H1 (cell line): ENCODE measurements around the gene RBSN. TPM values are rescaled to one million over a fixed set of nuclear protein-coding genes. Genes with fewer than 3 reads are reported as not detected.

ENCODE experiments used
- CTCF ChIA-PET: fragments of 300-600 bp; sonication (Branson Sonifier 250); formaldehyde crosslinking; loops from one replicate; lab custom pipeline; 2021; ENCODE audit not compliant: partially characterized antibody; lab: Charles Lee
- POLR2A ChIA-PET: fragments of 300-600 bp; sonication (Branson Sonifier 250); formaldehyde crosslinking; loops from one replicate; lab custom pipeline; 2021; ENCODE audit warnings: inconsistent platforms; ENCODE audit not compliant: partially characterized antibody; lab: Charles Lee
- DNase-seq, 2 experiments: peaks; one replicate each; pipeline versions ENCODE4 v3.0.0 to v3.0.0-alpha.2; 2010 to 2022; ENCODE audit warnings: low spot score in 2 of 2, low read depth in 1 of 2, mixed read lengths in 1 of 2
- FAIRE-seq: peaks from 2 replicates; lab custom pipeline; 2011; peaks lifted over from hg19 to GRCh38; lab: Jason Lieb, UNC
- H2AFZ ChIP-seq: 2 replicates; pipeline ENCODE4 v1.8.1; 2012; ENCODE audit warnings: low read length, inconsistent platforms
- H2AK5ac ChIP-seq: 2 replicates; pipeline ENCODE4 v1.6.1; 2013; ENCODE audit warnings: low read depth, low read length
- H2BK120ac ChIP-seq: replicated peaks from 2 replicates; pipeline ENCODE3; 2013; ENCODE audit warnings: low read depth, low read length, inconsistent platforms
- H2BK12ac ChIP-seq: 2 replicates; pipeline ENCODE4 v1.6.1; 2013; ENCODE audit warnings: low read depth, low read length
- H2BK15ac ChIP-seq: 2 replicates; pipeline ENCODE4 v1.6.1; 2013; ENCODE audit warnings: low read length
- H2BK20ac ChIP-seq: 2 replicates; pipeline ENCODE4 v1.6.1; 2013; ENCODE audit warnings: low read length
- H2BK5ac ChIP-seq: 2 replicates; pipeline ENCODE4 v1.6.1; 2013; ENCODE audit warnings: low read depth, low read length
- H3K14ac ChIP-seq: 2 replicates; pipeline ENCODE4 v1.6.1; 2013; ENCODE audit warnings: inconsistent platforms; ENCODE audit not compliant: insufficient read length
- H3K18ac ChIP-seq: 2 replicates; pipeline ENCODE4 v1.6.1; 2013; ENCODE audit warnings: low read length; ENCODE audit errors: extremely low read depth
- H3K23ac ChIP-seq: 2 replicates; pipeline ENCODE4 v1.6.1; 2013; ENCODE audit warnings: inconsistent platforms; ENCODE audit not compliant: insufficient read length
- H3K23me2 ChIP-seq: 2 replicates; pipeline ENCODE4 v1.6.1; 2013; ENCODE audit warnings: low read depth, low read length
- H3K27ac ChIP-seq: 2 replicates; pipeline ENCODE4 v1.6.1; 2011; ENCODE audit warnings: low read depth, low read length, inconsistent platforms
- H3K27me3 ChIP-seq, 4 experiments: replicated peaks in 1 of 4; 1 replicate in 1 of 4; 2 replicates in 3 of 4; pipeline versions ENCODE4 v1.6.1 to v1.8.1; 2011 to 2013; ENCODE audit warnings: low read length in 3 of 4, mild to moderate bottlenecking in 3 of 4, inconsistent platforms in 2 of 4, mixed read lengths in 2 of 4, moderate library complexity in 1 of 4; ENCODE audit not compliant: control insufficient read depth in 3 of 4, insufficient read depth in 3 of 4; ENCODE audit errors: extremely low read depth in 1 of 4
- H3K36me3 ChIP-seq, 4 experiments: 2 replicates each; pipeline versions ENCODE4 v1.6.1 to v1.8.1; 2011 to 2013; ENCODE audit warnings: mild to moderate bottlenecking in 4 of 4, low read length in 3 of 4, moderate library complexity in 2 of 4, control low read depth in 1 of 4, inconsistent platforms in 1 of 4; ENCODE audit not compliant: insufficient read depth in 4 of 4, control insufficient read depth in 2 of 4
- H3K4ac ChIP-seq: replicated peaks from 2 replicates; pipeline ENCODE3; 2013; ENCODE audit warnings: low read length, low read depth, mixed read lengths, inconsistent platforms; ENCODE audit not compliant: insufficient read length
- H3K4me1 ChIP-seq, 4 experiments: replicated peaks in 1 of 4; 1 replicate in 1 of 4; 2 replicates in 3 of 4; pipeline versions ENCODE4 v1.6.1 to v1.8.1; 2011 to 2013; ENCODE audit warnings: low read length in 3 of 4, inconsistent platforms in 2 of 4, mixed read lengths in 1 of 4; ENCODE audit not compliant: insufficient read depth in 4 of 4, control insufficient read depth in 3 of 4
- H3K4me2 ChIP-seq, 2 experiments: 2 replicates each; pipeline versions ENCODE4 v1.6.1 to v1.8.1; 2011 to 2013; ENCODE audit warnings: low read depth in 2 of 2, low read length in 2 of 2, control low read depth in 1 of 2, inconsistent platforms in 1 of 2, mild to moderate bottlenecking in 1 of 2; ENCODE audit not compliant: insufficient read depth in 1 of 2
- H3K4me3 ChIP-seq, 4 experiments: fragments of 200-600, 300-600 bp in 1 of 4; sonication (generic), shearing (Covaris generic), sonication (Bioruptor Twin) in 1 of 4; 2 replicates each; pipeline versions ENCODE4 v1.5.1 to v1.8.1; 2011 to 2016; ENCODE audit warnings: low read length in 4 of 4, low read depth in 3 of 4, control low read depth in 2 of 4, inconsistent platforms in 2 of 4, mild to moderate bottlenecking in 2 of 4, mixed read lengths in 1 of 4, moderate library complexity in 1 of 4; ENCODE audit not compliant: insufficient read depth in 2 of 4; ENCODE audit errors: extremely low read depth in 1 of 4
- H3K56ac ChIP-seq: replicated peaks from 2 replicates; pipeline ENCODE3; 2013; ENCODE audit warnings: low read depth, mild to moderate bottlenecking, mixed read lengths, low read length, inconsistent platforms; ENCODE audit not compliant: insufficient read length
- H3K79me1 ChIP-seq: 2 replicates; pipeline ENCODE4 v1.6.1; 2013; ENCODE audit warnings: low read depth, low read length, control low read depth
- H3K79me2 ChIP-seq, 2 experiments: 2 replicates each; pipeline versions ENCODE4 v1.6.1 to v1.8.1; 2012 to 2013; ENCODE audit warnings: low read length in 2 of 2, mild to moderate bottlenecking in 2 of 2, inconsistent platforms in 1 of 2; ENCODE audit not compliant: insufficient read depth in 2 of 2, control insufficient read depth in 1 of 2
- H3K9ac ChIP-seq, 4 experiments: replicated peaks in 1 of 4; 1 replicate in 1 of 4; 2 replicates in 3 of 4; pipeline versions ENCODE4 v1.6.1 to v1.8.1; 2011 to 2013; ENCODE audit warnings: low read depth in 3 of 4, low read length in 3 of 4, control low read depth in 2 of 4, mild to moderate bottlenecking in 2 of 4, moderate library complexity in 2 of 4, inconsistent platforms in 1 of 4; ENCODE audit errors: extremely low read depth in 1 of 4
- H3K9me3 ChIP-seq, 2 experiments: 2 replicates each; pipeline versions ENCODE4 v1.6.1 to v1.8.1; 2012 to 2013; ENCODE audit warnings: mild to moderate bottlenecking in 2 of 2, moderate library complexity in 2 of 2, control low read depth in 1 of 2, inconsistent platforms in 1 of 2, low read depth in 1 of 2, low read length in 1 of 2, mixed read lengths in 1 of 2; ENCODE audit not compliant: insufficient read depth in 2 of 2
- H4K20me1 ChIP-seq, 2 experiments: replicated peaks in 1 of 2; 2 replicates each; pipeline versions ENCODE3 to v1.8.1; 2011 to 2013; ENCODE audit warnings: inconsistent platforms in 2 of 2, low read length in 2 of 2, mild to moderate bottlenecking in 1 of 2; ENCODE audit not compliant: insufficient read depth in 2 of 2, control insufficient read depth in 1 of 2
- H4K5ac ChIP-seq: 2 replicates; pipeline ENCODE4 v1.6.1; 2013; ENCODE audit warnings: low read length, low read depth, mixed read lengths, inconsistent platforms; ENCODE audit not compliant: insufficient read length
- H4K8ac ChIP-seq: 2 replicates; pipeline ENCODE4 v1.8.0; 2013; ENCODE audit warnings: mild to moderate bottlenecking, moderate library complexity, low read length, inconsistent platforms; ENCODE audit not compliant: insufficient read depth; ENCODE audit errors: extremely low read depth
- H4K91ac ChIP-seq: replicated peaks from 2 replicates; pipeline ENCODE3; 2013; ENCODE audit warnings: low read length, mixed read lengths, inconsistent platforms; ENCODE audit not compliant: insufficient read length
- CREB1 ChIP-seq: IDR thresholded peaks from 2 replicates; pipeline ENCODE4 v1.6.1; 2012; ENCODE audit warnings: inconsistent platforms
- KDM4A ChIP-seq: IDR thresholded peaks from one replicate; pipeline ENCODE4 v1.7.1; 2012; ENCODE audit warnings: low read depth, mild to moderate bottlenecking, moderate library complexity, low read length, inconsistent platforms; ENCODE audit not compliant: severe bottlenecking
- MAFK ChIP-seq: IDR thresholded peaks from 2 replicates; pipeline ENCODE4 v1.6.1; 2012; ENCODE audit warnings: low read depth, mild to moderate bottlenecking, improper control_type of control experiment, low read length
- POLR2A ChIP-seq, 2 experiments: IDR thresholded peaks; 1 replicate in 1 of 2; 2 replicates in 1 of 2; pipeline ENCODE4 v1.6.1; 2011; ENCODE audit warnings: low read depth in 2 of 2, low read length in 2 of 2, mild to moderate bottlenecking in 2 of 2; ENCODE audit errors: control extremely low read depth in 1 of 2
- POU5F1 ChIP-seq: IDR thresholded peaks from 2 replicates; pipeline ENCODE4 v1.6.1; 2011; ENCODE audit warnings: low read depth, mild to moderate bottlenecking, low read length, moderate library complexity
- WGBS, 2 experiments: shearing (Covaris generic) in 1 of 2; methylation state at CpG; one replicate each; pipeline versions ENCODE4 v1.1.6 to v1.1.7; 2013 to 2015; ENCODE audit warnings: low lambda C conversion rate in 2 of 2, mixed read lengths in 2 of 2, inconsistent platforms in 1 of 2, low coverage in 1 of 2, missing lambda C conversion rate in 1 of 2; ENCODE audit not compliant: insufficient replicate concordance in 2 of 2, insufficient coverage in 1 of 2, insufficient read length in 1 of 2; ENCODE audit errors: extremely low coverage in 1 of 2, missing lambda C conversion rate in 1 of 2; 5-methylcytosine and 5-hydroxymethylcytosine counted together
- polyA plus RNA-seq, 7 experiments: library from polyadenylated mRNA; depleted of rRNA in 3 of 7; stranded (reverse) in 5 of 7; unstranded in 2 of 7; fragments of >200 nt in 5 of 7; fragments of 200-250 nt in 2 of 7; gene quantifications; 1 replicate in 5 of 7; 2 replicates in 1 of 7; 4 replicates in 1 of 7; pipeline versions ENCODE4 v1.2.1 to v1.2.3, GENCODE V29; 2011 to 2013; ENCODE audit warnings: missing spikeins in 2 of 7, mixed read lengths in 2 of 7
- total RNA-seq: library from RNA; stranded (reverse); fragmentation: NEBNext Ultra II Directional; extraction: Animal tissue kit (Norgen Biotek cat#: 25700); gene quantifications from 2 replicates; pipeline ENCODE4 v1.2.1, GENCODE V29; 2021

Gene RBSN
- total and polyA plus RNA-seq, 2 of the 8 experiments (the other 6 are each of a cell fraction or from before 2014, with no cell fraction given), result 5.9 to 20.0 TPM

DNA sequence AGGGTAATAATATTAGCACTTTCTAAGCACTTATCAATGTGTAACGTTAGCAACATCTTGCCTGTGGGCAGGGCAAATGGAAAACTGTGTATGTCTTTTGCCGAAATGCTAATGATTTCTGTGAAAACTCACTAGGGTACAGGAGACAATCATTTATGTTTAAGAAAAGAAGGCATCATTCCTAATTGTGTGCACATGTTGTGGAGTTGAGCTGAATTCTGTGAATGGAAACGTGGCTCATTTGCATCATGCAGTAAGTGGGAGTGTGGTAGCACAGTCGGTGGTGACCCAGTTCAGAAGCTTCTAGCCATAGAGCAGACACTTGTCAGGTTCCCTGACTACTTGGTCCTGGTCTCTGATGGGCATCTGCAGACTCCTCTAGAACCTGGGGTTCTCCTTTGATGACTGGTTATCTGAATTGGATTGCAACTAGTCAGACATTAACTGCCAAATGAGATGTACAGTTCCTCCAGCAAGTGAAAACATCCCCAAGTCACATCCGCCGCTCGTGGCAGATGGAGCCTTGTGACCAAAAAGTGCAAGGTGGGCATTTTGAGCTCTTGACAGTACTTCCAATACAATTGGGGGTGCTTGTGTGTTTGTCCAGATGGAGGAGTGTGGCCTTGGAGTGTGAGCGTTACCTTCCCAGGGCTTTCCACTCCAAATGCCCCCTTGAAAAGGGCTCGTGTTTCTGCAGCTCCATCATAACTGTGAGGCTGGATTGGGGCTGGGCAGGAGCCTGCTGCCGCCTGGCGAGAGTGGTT is 55.4 kb downstream of the RBSN start:
- Histone ChIP-seq H3K4me3 (no peak overlapping the region), H3K18ac (no peak overlapping the region), H2BK12ac (no peak overlapping the region), H4K5ac (no peak overlapping the region), H3K56ac (no peak overlapping the region), H3K23me2 (no peaks in the 10 kb centered on the region), H3K23ac (no peak overlapping the region), H2BK120ac (no peak overlapping the region), H3K4me1 (no peaks in the 10 kb centered on the region), H2BK15ac (no peak overlapping the region), H3K9ac (no peak overlapping the region), H3K27me3 (no peaks in the 10 kb centered on the region), H3K79me1 (no peaks in the 10 kb centered on the region), H3K79me2 (no peaks in the 10 kb centered on the region), H3K4ac (no peak overlapping the region), H4K91ac (no peak overlapping the region), H3K14ac (no peak overlapping the region), H2BK5ac (no peak overlapping the region), H4K20me1 (peaks cover 2 to 8% of the 10 kb centered on the region in 2 experiments), H2BK20ac (no peak overlapping the region), H3K27ac (no peak overlapping the region), H4K8ac (no peak overlapping the region; the same call in 1 of the 2 replicates), H2AFZ (no peak overlapping the region), H3K36me3 (peaks cover 32 to 92% (median 74%) of the 10 kb centered on the region in 4 experiments; a peak in 7 of 8 replicates), H3K4me2 (no peak overlapping the region), H2AK5ac (no peak overlapping the region), H3K9me3 (no peaks in the 10 kb centered on the region)
- CTCF ChIA-PET, result interaction anchor here (0.9 to 1.0 kb wide), 3 partner anchors 10 to 120 kb away, joined by 3 to 4 read pairs (median 3); no protein-coding TSS in a partner anchor
- FAIRE-seq, result no peak
- TF ChIP-seq MAFK (no peak), KDM4A (no peak), CREB1 (no peak), POLR2A (IDR thresholded peaks at IDR 0.05; ENCODE audit: control extremely low read depth in 1 of 2, low read depth in 2 of 2, low read length in 2 of 2) (0 out of 3 replicates have a peak, but pooled peaks of 1 of the 2 experiments have one; percentile 8), POU5F1 (no peak)
- POLR2A ChIA-PET, result interaction anchor here (1.5 kb wide), 1 partner anchor 12 kb away, joined by 4 read pairs; no protein-coding TSS in a partner anchor
- DNase-seq, result no peak
- 89% methylated on average over 11 of the region's 11 CpGs; no CpG with 5 or more reads in 1 of the 2 experiments for WGBS, 2 experiments
